OCI-LY3 (cell line): ENCODE data around the gene S1PR4.

Experiments
- H2AFZ ChIP-seq: fragments of 200-600, 300-600 bp; shearing (Covaris generic); 2 replicates; pipeline ENCODE4 v1.6.0; 2014; ENCODE audit warnings: antibody characterized with exemption, low read depth, low read length
- H3K27ac ChIP-seq: fragments of 200-600, 300-600 bp; sonication (generic); 2 replicates; pipeline ENCODE4 v1.5.1; 2014; ENCODE audit warnings: mild to moderate bottlenecking, low read length, moderate library complexity, mixed read lengths
- H3K27me3 ChIP-seq: fragments of 200-600, 300-600 bp; sonication (generic); 2 replicates; pipeline ENCODE4 v1.6.1; 2014; ENCODE audit warnings: low read depth, low read length, mixed read lengths
- H3K36me3 ChIP-seq: fragments of 200-600, 300-600 bp; sonication (generic); replicated peaks from 2 replicates; pipeline ENCODE3; 2014; ENCODE audit warnings: low read depth, low read length, mixed read lengths
- H3K4me1 ChIP-seq: fragments of 300-600, 200-600 bp; sonication (generic); 2 replicates; pipeline ENCODE4 v1.6.1; 2014; ENCODE audit warnings: low read length, mixed read lengths
- H3K4me2 ChIP-seq: fragments of 200-600, 300-600 bp; sonication (generic); 2 replicates; pipeline ENCODE4 v1.6.1; 2014; ENCODE audit warnings: low read length, mixed read lengths
- H3K4me3 ChIP-seq: fragments of 300-600, 200-600 bp; sonication (generic); 2 replicates; pipeline ENCODE4 v1.5.1; 2014; ENCODE audit warnings: antibody characterized with exemption, mild to moderate bottlenecking, low read length, moderate library complexity
- H3K79me2 ChIP-seq: fragments of 300-600, 200-600 bp; shearing (Covaris generic); 2 replicates; pipeline ENCODE4 v1.6.1; 2014; ENCODE audit warnings: mild to moderate bottlenecking, low read length, mixed read lengths
- H3K9ac ChIP-seq: fragments of 300-600, 200-600 bp; shearing (Covaris generic); 2 replicates; pipeline ENCODE4 v1.6.0; 2014; ENCODE audit warnings: mild to moderate bottlenecking, low read length, moderate library complexity
- H3K9me3 ChIP-seq: fragments of 200-600, 300-600 bp; shearing (Covaris generic); 2 replicates; pipeline ENCODE4 v1.6.1; 2014; ENCODE audit warnings: low read length, mixed read lengths; ENCODE audit not compliant: insufficient read depth
- H4K20me1 ChIP-seq: fragments of 200-600, 300-600 bp; sonication (generic); 2 replicates; pipeline ENCODE4 v1.6.1; 2016; ENCODE audit warnings: low read length, mixed read lengths; ENCODE audit not compliant: insufficient read depth
- EZH2phosphoT487 ChIP-seq: fragments of 200-600 bp; shearing (Covaris generic); IDR thresholded peaks from 2 replicates; pipeline ENCODE4 v1.6.1; 2018; ENCODE audit warnings: antibody characterized with exemption, mixed run types, low read depth
- TF ChIP-seq, protein P1 (sequence below): fragments of 200-600, 300-600 bp; sonication (generic); IDR thresholded peaks from 2 replicates; pipeline ENCODE4 v1.5.1; 2014; ENCODE audit warnings: antibody characterized with exemption, low read length, low read depth

The S1PR4 gene

GRCh38 chr19:3161453-3161852 is 17.1 kb upstream of the S1PR4 start:
- Histone ChIP-seq H3K4me3 (no peak overlapping the region), H3K4me2 (no peak overlapping the region), H3K27me3 (no peaks in the 10 kb centered on the region), H3K9ac (no peak overlapping the region), H3K4me1 (no peaks in the 10 kb centered on the region), H2AFZ (no peak overlapping the region), H3K27ac (no peak overlapping the region), H3K9me3 (no peaks in the 10 kb centered on the region), H4K20me1 (no peaks in the 10 kb centered on the region), H3K36me3 (peaks cover 75% of the 10 kb centered on the region), H3K79me2 (no peaks in the 10 kb centered on the region)
- TF ChIP-seq EZH2phosphoT487, result no peak
- TF ChIP-seq, protein P1, sequence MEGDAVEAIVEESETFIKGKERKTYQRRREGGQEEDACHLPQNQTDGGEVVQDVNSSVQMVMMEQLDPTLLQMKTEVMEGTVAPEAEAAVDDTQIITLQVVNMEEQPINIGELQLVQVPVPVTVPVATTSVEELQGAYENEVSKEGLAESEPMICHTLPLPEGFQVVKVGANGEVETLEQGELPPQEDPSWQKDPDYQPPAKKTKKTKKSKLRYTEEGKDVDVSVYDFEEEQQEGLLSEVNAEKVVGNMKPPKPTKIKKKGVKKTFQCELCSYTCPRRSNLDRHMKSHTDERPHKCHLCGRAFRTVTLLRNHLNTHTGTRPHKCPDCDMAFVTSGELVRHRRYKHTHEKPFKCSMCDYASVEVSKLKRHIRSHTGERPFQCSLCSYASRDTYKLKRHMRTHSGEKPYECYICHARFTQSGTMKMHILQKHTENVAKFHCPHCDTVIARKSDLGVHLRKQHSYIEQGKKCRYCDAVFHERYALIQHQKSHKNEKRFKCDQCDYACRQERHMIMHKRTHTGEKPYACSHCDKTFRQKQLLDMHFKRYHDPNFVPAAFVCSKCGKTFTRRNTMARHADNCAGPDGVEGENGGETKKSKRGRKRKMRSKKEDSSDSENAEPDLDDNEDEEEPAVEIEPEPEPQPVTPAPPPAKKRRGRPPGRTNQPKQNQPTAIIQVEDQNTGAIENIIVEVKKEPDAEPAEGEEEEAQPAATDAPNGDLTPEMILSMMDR, result no peak

DNA sequence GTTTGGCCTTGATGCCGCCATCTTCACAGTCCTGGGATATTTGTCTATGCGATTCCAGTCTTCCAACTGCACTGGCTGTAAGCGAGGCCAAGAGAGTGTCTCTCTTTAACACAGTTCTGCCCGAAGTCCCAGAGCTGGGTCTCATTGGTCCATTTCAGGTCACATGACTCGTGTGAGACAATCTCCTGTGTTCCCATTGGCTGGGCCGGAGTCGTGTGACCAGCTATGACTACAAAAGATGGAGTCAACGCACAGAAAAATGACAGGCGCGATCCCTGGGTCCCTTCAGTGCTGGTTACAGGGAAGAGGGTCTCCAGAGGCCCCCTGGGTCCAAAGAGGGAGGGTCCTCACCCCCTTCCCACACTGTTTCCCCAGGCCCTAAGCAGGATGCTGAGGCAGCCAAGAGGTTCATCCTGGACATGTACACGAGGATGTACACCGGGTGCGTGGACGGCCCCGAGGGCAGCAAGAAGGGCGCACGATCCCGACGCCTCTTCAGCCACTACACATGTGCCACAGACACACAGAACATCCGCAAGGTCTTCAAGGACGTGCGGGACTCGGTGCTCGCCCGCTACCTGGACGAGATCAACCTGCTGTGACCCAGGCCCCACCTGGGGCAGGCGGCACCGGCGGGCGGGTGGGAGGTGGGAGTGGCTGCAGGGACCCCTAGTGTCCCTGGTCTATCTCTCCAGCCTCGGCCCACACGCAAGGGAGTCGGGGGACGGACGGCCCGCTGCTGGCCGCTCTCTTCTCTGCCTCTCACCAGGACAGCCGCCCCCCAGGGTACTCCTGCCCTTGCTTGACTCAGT is 15.9 kb upstream of the S1PR4 start:
- Histone ChIP-seq H3K27me3 (no peaks in the 10 kb centered on the region), H3K9me3 (no peaks in the 10 kb centered on the region), H3K9ac (no peak overlapping the region), H3K79me2 (no peaks in the 10 kb centered on the region), H3K4me3 (no peak overlapping the region), H2AFZ (no peak overlapping the region), H3K4me2 (no peak overlapping the region), H3K36me3 (peaks cover 67% of the 10 kb centered on the region), H4K20me1 (no peaks in the 10 kb centered on the region), H3K27ac (no peak overlapping the region), H3K4me1 (no peaks in the 10 kb centered on the region)
- TF ChIP-seq EZH2phosphoT487, result no peak
- TF ChIP-seq, protein P1, result no peak

- H2AFZ ChIP-seq, result no peak overlapping the region
- H3K27me3 ChIP-seq, result no peaks in the 10 kb centered on the region
- peaks cover 66% of the 10 kb centered on the region for H3K36me3 ChIP-seq
- H3K4me2 ChIP-seq, result no peak overlapping the region
- H3K9me3 ChIP-seq, result no peaks in the 10 kb centered on the region
- H3K79me2 ChIP-seq, result no peaks in the 10 kb centered on the region
- TF ChIP-seq, protein P1, result peak; percentile 96
- no peak for TF ChIP-seq EZH2phosphoT487
- H3K4me3 ChIP-seq, result no peak overlapping the region
- H3K9ac ChIP-seq, result no peak overlapping the region
- no peaks in the 10 kb centered on the region for H3K4me1 ChIP-seq
- H3K27ac ChIP-seq, result no peak overlapping the region
- H4K20me1 ChIP-seq, result no peaks in the 10 kb centered on the region
Measured at GRCh38 chr19:3163230-3163886, 15.2 kb upstream of the S1PR4 start.

- TF ChIP-seq EZH2phosphoT487, result no peak
- TF ChIP-seq, protein P1, result no peak
- no peaks in the 10 kb centered on the region for H3K27me3 ChIP-seq
- no peak overlapping the region for H3K4me3 ChIP-seq
- no peak overlapping the region for H3K4me2 ChIP-seq
- peaks cover 60% of the 10 kb centered on the region for H3K36me3 ChIP-seq
- no peak overlapping the region for H2AFZ ChIP-seq
- no peaks in the 10 kb centered on the region for H3K4me1 ChIP-seq
- no peaks in the 10 kb centered on the region for H3K79me2 ChIP-seq
- H3K9me3 ChIP-seq, result no peaks in the 10 kb centered on the region
- no peak overlapping the region for H3K9ac ChIP-seq
- no peaks in the 10 kb centered on the region for H4K20me1 ChIP-seq
- no peak overlapping the region for H3K27ac ChIP-seq
Measured at GRCh38 chr19:3163943-3164342, 14.6 kb upstream of the S1PR4 start.
